Suppressor macrophage (primary cell): ENCODE results near the gene CYP11A1.

Experiments used
- DNase-seq, 4 experiments: peaks; one replicate each; pipeline ENCODE4 v3.0.0-alpha.2; 2020 to 2022
- total RNA-seq, 17 experiments: gene quantifications; one replicate each; lab custom pipeline; 2026; ENCODE audit warnings: mixed read lengths in 6 of 17, inconsistent platforms in 3 of 17; lab: John Stamatoyannopoulos, UW

Gene CYP11A1
- total RNA-seq, result 0 to 1.4 (median 0) reads per million in 17 experiments

GRCh38 chr15:74367296-74367854, at the start of gene CYP11A1:
Gene CYP11A1, minus strand, starts transcription at chr15:74367646. Its CDS starts 61 bp downstream, at chr15:74367585.
- DNase-seq, result no peak

- no peak for DNase-seq
Measured at GRCh38 chr15:74417225-74417624, 49.8 kb upstream of the CYP11A1 start.

GRCh38 chr15:74415966-74416916, 48.8 kb upstream of the CYP11A1 start:
- no peak for DNase-seq

- no peak for DNase-seq
Measured at GRCh38 chr15:74414603-74415338, 47.3 kb upstream of the CYP11A1 start.

- no peak for DNase-seq
Measured at GRCh38 chr15:74414081-74414580, 46.7 kb upstream of the CYP11A1 start.

- DNase-seq, result no peak
Measured at GRCh38 chr15:74413350-74414080, 46.1 kb upstream of the CYP11A1 start.

GRCh38 chr15:74412159-74412558, 44.7 kb upstream of the CYP11A1 start:
- no peak for DNase-seq

GRCh38 chr15:74411686-74412085, 44.2 kb upstream of the CYP11A1 start:
- no peak for DNase-seq

GRCh38 chr15:74410502-74410901, 43.1 kb upstream of the CYP11A1 start:
- DNase-seq, result no peak

GRCh38 chr15:74409225-74409624, 41.8 kb upstream of the CYP11A1 start:
- no peak for DNase-seq

- no peak for DNase-seq
Measured at GRCh38 chr15:74408815-74409214, 41.4 kb upstream of the CYP11A1 start.

- DNase-seq, result no peak
Measured at GRCh38 chr15:74408385-74408784, 40.9 kb upstream of the CYP11A1 start.

- peak in 1 of 4 experiments; percentile 63 for DNase-seq
Measured at GRCh38 chr15:74406992-74407705, 39.7 kb upstream of the CYP11A1 start.

- no peak for DNase-seq
Measured at GRCh38 chr15:74406517-74406916, 39.1 kb upstream of the CYP11A1 start.

- DNase-seq, result no peak
Measured at GRCh38 chr15:74405823-74406222, 38.4 kb upstream of the CYP11A1 start.

- DNase-seq, result peak; percentile 24 to 49 (median 42)
Measured at GRCh38 chr15:74403991-74404563, 36.6 kb upstream of the CYP11A1 start.

- no peak for DNase-seq
Measured at GRCh38 chr15:74403588-74403919, 36.1 kb upstream of the CYP11A1 start.

- DNase-seq, result peak; percentile 38 to 68 (median 64)
Measured at GRCh38 chr15:74402873-74403587, 35.6 kb upstream of the CYP11A1 start.

- DNase-seq, result no peak
Measured at GRCh38 chr15:74402337-74402841, 34.9 kb upstream of the CYP11A1 start.
